HCT116 (cell line): ENCODE measurements around the gene SCD5.

Experiments used
- EZH2 ChIP-seq: fragments of 200-600 bp; sonication (generic); IDR thresholded peaks from 2 replicates; pipeline ENCODE4 v1.6.1; 2017; ENCODE audit warnings: antibody characterized with exemption, mixed run types
- POLR2AphosphoS5 ChIP-seq: IDR thresholded peaks from 2 replicates; pipeline ENCODE4 v1.6.1; 2011; ENCODE audit warnings: mild to moderate bottlenecking, low read depth, low read length, moderate library complexity
- TF ChIP-seq, protein P1 (sequence below), 3 experiments: fragments of 200-600 bp in 1 of 3; sonication (generic) in 1 of 3; IDR thresholded peaks in 2 of 3; conservative IDR thresholded peaks in 1 of 3; 2 replicates each; pipeline ENCODE4 v1.5.1; 2012 to 2017; ENCODE audit warnings: low read depth in 2 of 3, low read length in 2 of 3, antibody characterized with exemption in 1 of 3, borderline replicate concordance in 1 of 3, control low read depth in 1 of 3, mild to moderate bottlenecking in 1 of 3, mixed read lengths in 1 of 3, mixed run types in 1 of 3, moderate library complexity in 1 of 3; ENCODE audit not compliant: insufficient read depth in 1 of 3

DNA sequence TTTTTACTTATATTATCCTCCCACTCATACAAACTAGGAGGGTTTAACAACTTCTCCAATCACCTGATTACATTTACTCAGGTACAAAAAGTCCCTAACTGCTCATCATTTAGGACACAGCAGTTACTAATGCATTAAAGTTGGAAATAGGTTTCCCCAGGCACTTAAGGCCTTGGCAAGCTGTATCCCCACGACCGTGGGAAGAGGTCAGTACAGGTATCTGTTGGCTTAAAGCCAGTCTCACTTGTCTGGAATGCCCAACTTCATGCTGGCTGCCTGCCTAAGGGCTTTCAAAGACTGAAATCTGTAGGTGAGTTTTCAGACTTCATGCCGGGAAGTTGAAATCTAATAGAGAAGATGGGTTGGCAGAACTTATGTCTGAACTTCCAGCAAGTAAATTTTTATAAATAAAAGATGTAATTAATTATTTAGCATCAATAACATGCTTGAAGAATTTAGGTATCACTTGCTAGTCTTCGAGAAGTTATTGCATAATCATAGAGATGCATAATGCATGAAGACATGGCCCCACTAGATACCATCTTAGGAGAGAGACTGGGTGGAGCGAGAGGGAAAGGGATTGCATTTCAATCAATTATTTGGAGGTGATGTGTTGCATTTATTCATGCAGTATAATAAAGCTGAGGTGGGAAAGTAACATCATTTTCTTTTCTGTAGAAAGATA, 54.2 kb downstream of the SCD5 start:
- TF ChIP-seq, protein P1, sequence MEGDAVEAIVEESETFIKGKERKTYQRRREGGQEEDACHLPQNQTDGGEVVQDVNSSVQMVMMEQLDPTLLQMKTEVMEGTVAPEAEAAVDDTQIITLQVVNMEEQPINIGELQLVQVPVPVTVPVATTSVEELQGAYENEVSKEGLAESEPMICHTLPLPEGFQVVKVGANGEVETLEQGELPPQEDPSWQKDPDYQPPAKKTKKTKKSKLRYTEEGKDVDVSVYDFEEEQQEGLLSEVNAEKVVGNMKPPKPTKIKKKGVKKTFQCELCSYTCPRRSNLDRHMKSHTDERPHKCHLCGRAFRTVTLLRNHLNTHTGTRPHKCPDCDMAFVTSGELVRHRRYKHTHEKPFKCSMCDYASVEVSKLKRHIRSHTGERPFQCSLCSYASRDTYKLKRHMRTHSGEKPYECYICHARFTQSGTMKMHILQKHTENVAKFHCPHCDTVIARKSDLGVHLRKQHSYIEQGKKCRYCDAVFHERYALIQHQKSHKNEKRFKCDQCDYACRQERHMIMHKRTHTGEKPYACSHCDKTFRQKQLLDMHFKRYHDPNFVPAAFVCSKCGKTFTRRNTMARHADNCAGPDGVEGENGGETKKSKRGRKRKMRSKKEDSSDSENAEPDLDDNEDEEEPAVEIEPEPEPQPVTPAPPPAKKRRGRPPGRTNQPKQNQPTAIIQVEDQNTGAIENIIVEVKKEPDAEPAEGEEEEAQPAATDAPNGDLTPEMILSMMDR (IDR thresholded peaks at IDR 0.05 in 2 of 3, conservative IDR thresholded peaks at IDR 0.05 in 1 of 3; ENCODE audit: borderline replicate concordance in 1 of 3, insufficient read depth in 1 of 3, low read depth in 2 of 3, low read length in 2 of 3), result no peak
- TF ChIP-seq POLR2AphosphoS5, result no peak
- TF ChIP-seq EZH2, result no peak
